ENCODE measurements around the gene RTKN. TPM values are rescaled to one million over a fixed set of nuclear protein-coding genes. Genes with fewer than 3 reads are reported as not detected.
A peak's percentile ranks its signal among the peaks of the same experiment; 100 is the strongest.

Gene RTKN
- total and polyA plus RNA-seq, 12 donors: 7.4 to 35.6 (median 14.1) TPM

GRCh38 chr2:74481431-74481830 lies 39.7 kb upstream of the RTKN start:
- TF ChIP-seq, protein P1, sequence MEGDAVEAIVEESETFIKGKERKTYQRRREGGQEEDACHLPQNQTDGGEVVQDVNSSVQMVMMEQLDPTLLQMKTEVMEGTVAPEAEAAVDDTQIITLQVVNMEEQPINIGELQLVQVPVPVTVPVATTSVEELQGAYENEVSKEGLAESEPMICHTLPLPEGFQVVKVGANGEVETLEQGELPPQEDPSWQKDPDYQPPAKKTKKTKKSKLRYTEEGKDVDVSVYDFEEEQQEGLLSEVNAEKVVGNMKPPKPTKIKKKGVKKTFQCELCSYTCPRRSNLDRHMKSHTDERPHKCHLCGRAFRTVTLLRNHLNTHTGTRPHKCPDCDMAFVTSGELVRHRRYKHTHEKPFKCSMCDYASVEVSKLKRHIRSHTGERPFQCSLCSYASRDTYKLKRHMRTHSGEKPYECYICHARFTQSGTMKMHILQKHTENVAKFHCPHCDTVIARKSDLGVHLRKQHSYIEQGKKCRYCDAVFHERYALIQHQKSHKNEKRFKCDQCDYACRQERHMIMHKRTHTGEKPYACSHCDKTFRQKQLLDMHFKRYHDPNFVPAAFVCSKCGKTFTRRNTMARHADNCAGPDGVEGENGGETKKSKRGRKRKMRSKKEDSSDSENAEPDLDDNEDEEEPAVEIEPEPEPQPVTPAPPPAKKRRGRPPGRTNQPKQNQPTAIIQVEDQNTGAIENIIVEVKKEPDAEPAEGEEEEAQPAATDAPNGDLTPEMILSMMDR (IDR thresholded peaks at IDR 0.05): no peak
- no peak for TF ChIP-seq POLR2A (IDR thresholded peaks at IDR 0.05)
- Histone ChIP-seq H3K4me1 (replicated peaks in 1 of 2) (peaks cover 13 to 25% of the 10 kb centered on the region in 2 donors), H3K9me3 (replicated peaks in 1 of 3) (no peaks in the 10 kb centered on the region), H3K27me3 (no peaks in the 10 kb centered on the region), H3K36me3 (replicated peaks in 1 of 2) (peaks cover 0 to 23% of the 10 kb centered on the region in 2 donors), H3K27ac (no peak overlapping the region), H3K4me3 (peak overlapping the region in 2 of 4 donors; percentile 72 to 94)
- no peak for DNase-seq
- WGBS, 4 donors: 49 to 72% (median 64%) methylated on average over 2 to 3 of the region's 3 CpGs
- intact Hi-C loops (cut with DNase I): loop anchor here (5.0 kb wide), 1 partner anchor 106 kb away; no protein-coding TSS in a partner anchor

DNA sequence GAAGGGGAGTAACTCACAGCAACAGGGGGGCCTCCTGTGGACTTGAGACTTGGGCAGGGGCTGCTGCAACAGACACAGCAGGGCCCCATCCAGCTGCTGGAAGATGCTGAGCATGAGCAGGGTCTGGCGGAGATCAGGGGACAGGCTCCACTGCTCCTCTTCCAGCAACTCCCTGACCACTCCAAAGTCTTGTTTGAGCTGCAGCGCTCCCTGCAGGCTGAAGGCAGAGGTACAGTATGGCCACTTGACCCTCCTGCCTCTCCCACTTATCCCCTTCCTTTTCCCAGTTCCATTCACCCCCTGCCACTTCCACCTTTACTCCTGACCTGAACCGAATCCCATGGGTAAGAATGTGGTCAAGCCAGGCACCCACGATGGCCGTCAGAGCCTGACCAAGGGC lies 33.2 kb upstream of the RTKN start:
- Histone ChIP-seq H3K9me3 (replicated peaks in 1 of 3) (no peaks in the 10 kb centered on the region), H3K4me3 (no peak overlapping the region), H3K27me3 (no peaks in the 10 kb centered on the region), H3K4me1 (replicated peaks in 1 of 2) (peaks cover 9 to 16% of the 10 kb centered on the region in 2 donors), H3K27ac (no peak overlapping the region), H3K36me3 (replicated peaks in 1 of 2) (peaks cover 0 to 24% of the 10 kb centered on the region in 2 donors)
- intact Hi-C loops (cut with DNase I): no loop called here
- WGBS, 4 donors: 89 to 95% (median 91%) methylated on average over 4 to 5 of the region's 5 CpGs
- no peak for DNase-seq
- TF ChIP-seq, protein P1 (IDR thresholded peaks at IDR 0.05): peak in 1 of 6 experiments; percentile 14
- TF ChIP-seq POLR2A (IDR thresholded peaks at IDR 0.05): no peak

GRCh38 chr2:74474481-74474880 lies 32.7 kb upstream of the RTKN start:
- Histone ChIP-seq H3K36me3 (replicated peaks in 1 of 2) (peaks cover 0 to 20% of the 10 kb centered on the region in 2 donors), H3K9me3 (replicated peaks in 1 of 3) (no peaks in the 10 kb centered on the region), H3K27me3 (no peaks in the 10 kb centered on the region), H3K27ac (no peak overlapping the region), H3K4me3 (no peak overlapping the region), H3K4me1 (replicated peaks in 1 of 2) (peaks cover 9 to 16% of the 10 kb centered on the region in 2 donors)
- no peak for DNase-seq
- TF ChIP-seq, protein P1 (IDR thresholded peaks at IDR 0.05): no peak
- TF ChIP-seq POLR2A (IDR thresholded peaks at IDR 0.05): no peak
- intact Hi-C loops (cut with DNase I): no loop called here
- 90 to 95% (median 94%) methylated on average over 5 to 6 of the region's 6 CpGs for WGBS, 4 donors

DNA sequence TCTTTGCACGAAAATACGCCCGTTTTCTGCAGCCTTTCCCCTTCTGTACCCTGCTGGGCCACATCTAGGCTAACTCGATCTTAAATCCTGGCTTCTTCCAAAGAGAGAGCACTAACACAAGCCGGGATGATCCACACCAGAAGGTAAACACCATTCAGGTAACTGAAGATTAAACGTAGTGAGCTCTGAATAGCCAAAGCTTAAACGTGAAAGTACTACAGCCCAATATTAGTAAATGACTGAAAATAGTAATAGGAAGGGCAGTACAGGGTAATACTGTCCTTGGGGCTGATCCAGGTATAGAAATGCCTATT lies 31.2 kb upstream of the RTKN start:
- no peaks in the 10 kb centered on the region for H3K9me3 ChIP-seq (replicated peaks in 1 of 3)
- H3K27ac ChIP-seq: peak overlapping the region; percentile 57 to 96 (median 87)
- H3K4me1 ChIP-seq (replicated peaks in 1 of 2): peaks cover 9 to 16% of the 10 kb centered on the region in 2 donors
- peak overlapping the region in 3 of 4 donors; percentile 43 to 72 (median 45) for H3K4me3 ChIP-seq
- TF ChIP-seq, protein P1 (IDR thresholded peaks at IDR 0.05): no peak
- no peak for TF ChIP-seq POLR2A (IDR thresholded peaks at IDR 0.05)
- H3K36me3 ChIP-seq (replicated peaks in 1 of 2): peaks cover 0 to 15% of the 10 kb centered on the region in 2 donors
- DNase-seq: no peak
- H3K27me3 ChIP-seq: no peaks in the 10 kb centered on the region
- WGBS, 4 donors: 7 to 13% (median 7%) methylated on average over 7 of the region's 7 CpGs
- intact Hi-C loops (cut with DNase I): no loop called here

All from adrenal gland (tissue), 12 donors.